ENCODE measurements around the gene ZNRD2. TPM values are rescaled to one million over a fixed set of nuclear protein-coding genes. Genes with fewer than 3 reads are reported as not detected.

Gene ZNRD2
- polyA plus RNA-seq, 3 donors: 48.5 to 65.1 (median 56.2) TPM

DNA sequence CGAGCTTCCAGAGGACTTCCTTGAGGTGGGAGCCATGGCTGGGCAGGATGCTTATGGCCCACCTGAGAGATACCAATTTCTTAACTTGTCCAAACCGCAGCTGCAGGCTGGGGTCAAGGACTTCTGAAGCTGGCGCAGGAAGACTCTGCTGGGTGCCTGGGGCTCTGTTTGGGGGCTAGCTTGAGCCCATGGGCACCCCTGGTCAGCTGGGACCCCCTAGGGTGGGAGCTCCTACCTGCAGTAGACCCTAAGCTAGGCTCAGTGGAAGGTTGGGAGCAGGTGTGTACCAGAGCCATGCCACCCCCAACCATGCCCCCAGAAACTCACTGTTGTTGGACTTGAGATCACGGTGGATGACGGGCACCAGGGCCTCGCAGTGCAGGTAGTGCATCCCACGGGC lies 42.4 kb downstream of the ZNRD2 start:
- TF ChIP-seq, protein P1, sequence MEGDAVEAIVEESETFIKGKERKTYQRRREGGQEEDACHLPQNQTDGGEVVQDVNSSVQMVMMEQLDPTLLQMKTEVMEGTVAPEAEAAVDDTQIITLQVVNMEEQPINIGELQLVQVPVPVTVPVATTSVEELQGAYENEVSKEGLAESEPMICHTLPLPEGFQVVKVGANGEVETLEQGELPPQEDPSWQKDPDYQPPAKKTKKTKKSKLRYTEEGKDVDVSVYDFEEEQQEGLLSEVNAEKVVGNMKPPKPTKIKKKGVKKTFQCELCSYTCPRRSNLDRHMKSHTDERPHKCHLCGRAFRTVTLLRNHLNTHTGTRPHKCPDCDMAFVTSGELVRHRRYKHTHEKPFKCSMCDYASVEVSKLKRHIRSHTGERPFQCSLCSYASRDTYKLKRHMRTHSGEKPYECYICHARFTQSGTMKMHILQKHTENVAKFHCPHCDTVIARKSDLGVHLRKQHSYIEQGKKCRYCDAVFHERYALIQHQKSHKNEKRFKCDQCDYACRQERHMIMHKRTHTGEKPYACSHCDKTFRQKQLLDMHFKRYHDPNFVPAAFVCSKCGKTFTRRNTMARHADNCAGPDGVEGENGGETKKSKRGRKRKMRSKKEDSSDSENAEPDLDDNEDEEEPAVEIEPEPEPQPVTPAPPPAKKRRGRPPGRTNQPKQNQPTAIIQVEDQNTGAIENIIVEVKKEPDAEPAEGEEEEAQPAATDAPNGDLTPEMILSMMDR (IDR thresholded peaks at IDR 0.05): no peak
- H4K20me1 ChIP-seq (ENCODE audit: insufficient read depth, low read length): peaks cover 83% of the 10 kb centered on the region
- DNase-seq: no peak
- Mint-ChIP-seq H3K27me3 (ENCODE audit: low read depth in 3 of 3) (no peaks in the 10 kb centered on the region), H3K27ac (peak overlapping the region; percentile 88 to 99 (median 96)), H3K9me3 (peaks cover 0 to 2% (median 0%) of the 10 kb centered on the region in 7 donors), H3K36me3 (peaks cover 40 to 59% of the 10 kb centered on the region in 2 donors), H3K4me1 (peaks cover 53% of the 10 kb centered on the region), H3K4me3 (peak overlapping the region; percentile 89 to 96)
- 37% methylated on average over 7 of the region's 7 CpGs for WGBS (ENCODE audit: insufficient coverage)
- H3K27me3 ChIP-seq (ENCODE audit: control insufficient read depth in 2 of 2, insufficient read depth in 2 of 2, low read length in 2 of 2): no peaks in the 10 kb centered on the region
- peak overlapping the region; percentile 72 to 96 (median 93) for H3K4me3 ChIP-seq (replicated peaks in 1 of 3; ENCODE audit: low read depth in 2 of 3, low read length in 3 of 3)
- peaks cover 96% of the 10 kb centered on the region for H3K79me2 ChIP-seq (ENCODE audit: insufficient read depth, low read length)
- peak overlapping the region; percentile 92 for H3K9ac ChIP-seq (ENCODE audit: insufficient read depth, low read length, poor library complexity, severe bottlenecking)
- H2AFZ ChIP-seq (ENCODE audit: insufficient read depth, low read depth, low read length, poor library complexity, severe bottlenecking): no peak overlapping the region
- H3K9me3 ChIP-seq (replicated peaks in 1 of 2; ENCODE audit: control insufficient read depth in 1 of 2, insufficient read depth in 1 of 2, low read length in 2 of 2): no peaks in the 10 kb centered on the region
- peak overlapping the region; percentile 99 for H3K4me2 ChIP-seq (replicated peaks; ENCODE audit: extremely low read depth, low read length, poor library complexity, severe bottlenecking)
- intact Hi-C loops (cut with micrococcal nuclease): loop anchor here (5.0 to 10.0 kb wide), 3 partner anchors 35 to 70 kb away; partner anchors contain the start of gene EHBP1L1 (in 1 of the 2)
- H3K36me3 ChIP-seq (replicated peaks in 1 of 2; ENCODE audit: control insufficient read depth in 1 of 2, insufficient read depth in 2 of 2, low read length in 2 of 2): peaks cover 37 to 39% of the 10 kb centered on the region in 2 donors
- H3K4me1 ChIP-seq (ENCODE audit: control insufficient read depth in 1 of 2, insufficient read depth in 2 of 2, low read length in 2 of 2): peaks cover 50 to 69% of the 10 kb centered on the region in 2 donors
- H3K27ac ChIP-seq (ENCODE audit: low read depth in 1 of 2, low read length in 2 of 2): peak overlapping the region; percentile 94 to 96

DNA sequence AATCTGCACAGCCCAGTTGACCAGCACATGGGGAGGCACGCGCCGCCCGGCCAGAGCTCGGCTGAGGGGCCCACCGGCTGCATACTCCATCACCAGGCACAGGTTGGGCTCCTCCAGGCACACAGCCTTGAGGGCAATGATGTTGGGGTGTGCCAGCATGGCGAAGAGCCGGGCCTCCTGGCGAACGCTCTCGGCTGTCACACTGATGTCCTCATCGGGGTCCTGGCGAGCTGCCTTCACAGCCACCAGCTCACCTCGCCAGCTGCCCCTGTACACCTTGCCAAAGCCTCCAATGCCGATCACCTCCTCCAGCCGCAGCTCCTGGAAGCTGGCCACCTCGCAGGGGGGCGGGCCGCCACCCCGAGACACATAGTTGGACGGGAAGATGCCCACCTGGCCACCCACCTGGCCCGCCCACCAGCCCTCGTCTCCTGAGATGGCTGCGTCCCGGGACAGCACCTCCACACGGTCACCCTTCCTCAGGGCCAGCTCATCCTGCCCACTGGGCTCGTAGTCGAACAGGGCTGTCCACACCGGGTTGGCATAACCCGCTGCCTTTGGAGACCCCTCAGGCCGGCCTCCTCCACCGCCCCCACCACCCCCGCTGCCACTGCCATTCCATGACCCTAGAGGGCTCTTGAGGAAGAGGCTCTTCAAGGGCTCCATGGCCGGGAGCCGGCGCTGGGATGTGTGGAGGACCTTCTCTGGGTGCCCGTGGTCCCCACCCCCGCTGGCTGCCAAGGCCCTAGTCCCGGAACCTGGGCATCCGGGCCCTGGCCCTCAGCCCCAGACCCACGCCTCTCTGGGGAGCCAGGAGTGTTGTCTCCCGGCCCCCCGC lies 43.0 kb downstream of the ZNRD2 start:
- Mint-ChIP-seq H3K27me3 (ENCODE audit: low read depth in 3 of 3) (no peaks in the 10 kb centered on the region), H3K9me3 (peaks cover 0 to 2% (median 0%) of the 10 kb centered on the region in 7 donors), H3K4me3 (peak overlapping the region; percentile 89 to 96), H3K36me3 (peaks cover 38 to 59% of the 10 kb centered on the region in 2 donors), H3K4me1 (peaks cover 53% of the 10 kb centered on the region), H3K27ac (peak overlapping the region; percentile 53 to 99 (median 97))
- peaks cover 96% of the 10 kb centered on the region for H3K79me2 ChIP-seq (ENCODE audit: insufficient read depth, low read length)
- TF ChIP-seq, protein P1 (IDR thresholded peaks at IDR 0.05): no peak
- H3K9ac ChIP-seq (ENCODE audit: insufficient read depth, low read length, poor library complexity, severe bottlenecking): peak overlapping the region; percentile 92
- peak overlapping the region; percentile 72 to 96 (median 93) for H3K4me3 ChIP-seq (replicated peaks in 1 of 3; ENCODE audit: low read depth in 2 of 3, low read length in 3 of 3)
- H3K27ac ChIP-seq (ENCODE audit: low read depth in 1 of 2, low read length in 2 of 2): peak overlapping the region; percentile 94 to 96
- H3K27me3 ChIP-seq (ENCODE audit: control insufficient read depth in 2 of 2, insufficient read depth in 2 of 2, low read length in 2 of 2): no peaks in the 10 kb centered on the region
- DNase-seq: peak in 1 of 3 donors; percentile 35
- peak overlapping the region; percentile 38 for H2AFZ ChIP-seq (ENCODE audit: insufficient read depth, low read depth, low read length, poor library complexity, severe bottlenecking)
- H3K36me3 ChIP-seq (replicated peaks in 1 of 2; ENCODE audit: control insufficient read depth in 1 of 2, insufficient read depth in 2 of 2, low read length in 2 of 2): peaks cover 37 to 39% of the 10 kb centered on the region in 2 donors
- peaks cover 50 to 69% of the 10 kb centered on the region in 2 donors for H3K4me1 ChIP-seq (ENCODE audit: control insufficient read depth in 1 of 2, insufficient read depth in 2 of 2, low read length in 2 of 2)
- WGBS (ENCODE audit: insufficient coverage): 11% methylated on average over 30 of the region's 43 CpGs
- intact Hi-C loops (cut with micrococcal nuclease): loop anchor here (5.0 to 10.0 kb wide), 3 partner anchors 36 to 71 kb away; partner anchors contain the start of gene EHBP1L1 (in 1 of the 2)
- H4K20me1 ChIP-seq (ENCODE audit: insufficient read depth, low read length): peaks cover 83% of the 10 kb centered on the region
- H3K4me2 ChIP-seq (replicated peaks; ENCODE audit: extremely low read depth, low read length, poor library complexity, severe bottlenecking): peak overlapping the region; percentile 99
- no peaks in the 10 kb centered on the region for H3K9me3 ChIP-seq (replicated peaks in 1 of 2; ENCODE audit: control insufficient read depth in 1 of 2, insufficient read depth in 1 of 2, low read length in 2 of 2)
